GM18502 (cell line): ENCODE results near the gene NTRK2.

Experiments
- ATAC-seq: cut with Tn5 transposase; IDR thresholded peaks from one replicate; pipeline ENCODE4 v1.9.1; 2021; ENCODE audit warnings: mild to moderate bottlenecking; ENCODE audit not compliant: unreplicated experiment, poor library complexity

The NTRK2 gene

DNA sequence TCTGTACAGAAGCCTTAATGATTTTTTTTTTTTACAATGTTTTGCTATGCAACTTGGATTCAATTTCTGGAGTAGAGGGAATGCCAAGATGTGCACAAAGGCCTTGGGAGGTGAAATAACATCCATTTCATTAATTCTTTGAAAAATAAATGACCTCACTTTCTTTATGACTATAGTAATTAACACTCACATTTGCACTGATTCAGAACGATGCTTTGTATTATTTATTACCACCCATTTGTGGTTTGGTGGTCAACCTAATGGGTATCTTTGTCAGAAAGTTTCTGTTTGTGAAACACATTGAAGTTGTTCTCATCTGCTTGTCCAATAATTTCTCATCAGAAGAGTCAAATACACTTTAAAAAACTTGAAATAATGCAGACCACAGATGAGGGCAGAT, 169.3 kb downstream of the NTRK2 start:
- no peak for ATAC-seq

DNA sequence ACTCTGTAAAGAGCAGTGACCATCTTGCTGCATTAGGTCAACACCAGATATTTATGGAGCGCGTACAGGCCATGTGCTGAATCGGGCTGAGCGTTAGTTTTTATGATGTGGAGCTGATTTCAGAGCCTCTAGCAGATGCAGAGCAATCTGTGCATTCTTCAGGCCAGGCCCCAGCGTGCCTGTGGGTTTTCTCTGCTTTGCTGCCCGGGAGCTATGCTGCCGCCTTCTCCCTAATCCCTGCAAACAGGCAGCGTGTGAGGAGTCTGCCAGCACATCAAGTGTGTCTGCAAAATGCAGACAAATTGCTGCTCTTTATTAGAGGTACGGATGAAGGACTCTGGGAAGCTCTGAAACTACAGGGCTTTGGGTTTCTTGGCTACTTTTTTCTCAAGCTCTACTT, 170.0 kb downstream of the NTRK2 start:
- no peak for ATAC-seq

DNA sequence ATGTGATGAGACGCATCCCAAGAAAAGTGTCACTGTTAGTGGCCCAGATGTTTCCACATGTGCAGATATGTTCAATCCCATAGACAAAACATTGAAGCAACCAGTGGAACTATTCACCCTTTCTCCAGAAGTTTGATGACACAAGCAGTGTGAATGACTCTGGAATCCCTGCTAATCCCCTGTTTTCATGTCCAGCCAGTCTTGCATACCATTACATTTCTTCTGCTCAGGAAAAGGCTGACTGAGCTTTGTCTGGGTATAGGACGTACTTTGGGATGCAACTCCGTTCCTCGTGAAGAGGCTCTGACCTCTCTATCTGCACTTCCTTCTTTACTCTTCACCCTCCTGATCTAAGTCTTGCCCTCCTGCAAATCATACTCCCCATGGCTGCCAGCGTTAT, 172.4 kb downstream of the NTRK2 start:
- ATAC-seq, result no peak

DNA sequence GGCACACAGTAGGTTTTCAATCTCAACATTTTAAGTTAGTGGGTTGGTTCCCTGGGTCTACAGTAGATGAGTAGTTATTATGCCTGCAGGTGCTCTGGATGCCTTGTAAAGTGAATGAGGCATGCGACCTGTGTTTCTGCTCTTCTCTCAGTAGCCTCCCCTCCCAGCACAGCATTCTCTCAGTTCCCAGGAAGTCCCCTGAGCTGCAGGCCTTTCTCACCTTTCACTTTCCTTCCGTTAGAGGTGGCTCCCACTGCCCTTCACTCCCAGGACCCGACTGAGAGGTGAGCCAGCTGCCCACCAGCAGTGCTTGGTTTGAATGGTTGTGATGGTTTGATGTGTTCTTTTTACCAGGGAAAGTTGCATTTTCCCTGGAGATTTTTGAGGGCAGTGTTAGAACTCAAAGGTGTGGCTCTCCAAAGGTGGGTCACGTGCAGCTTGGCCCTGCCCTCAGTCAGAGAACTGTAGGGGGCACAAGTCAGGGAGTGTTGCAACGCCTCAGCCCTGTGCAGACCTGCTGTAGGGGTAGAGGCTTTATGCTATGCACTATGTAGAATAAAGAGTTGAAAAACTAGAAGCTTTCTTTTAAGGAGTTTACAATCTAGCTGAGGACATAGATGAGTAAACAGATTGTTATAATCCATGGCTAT, 173.8 kb downstream of the NTRK2 start:
- ATAC-seq, result no peak

DNA sequence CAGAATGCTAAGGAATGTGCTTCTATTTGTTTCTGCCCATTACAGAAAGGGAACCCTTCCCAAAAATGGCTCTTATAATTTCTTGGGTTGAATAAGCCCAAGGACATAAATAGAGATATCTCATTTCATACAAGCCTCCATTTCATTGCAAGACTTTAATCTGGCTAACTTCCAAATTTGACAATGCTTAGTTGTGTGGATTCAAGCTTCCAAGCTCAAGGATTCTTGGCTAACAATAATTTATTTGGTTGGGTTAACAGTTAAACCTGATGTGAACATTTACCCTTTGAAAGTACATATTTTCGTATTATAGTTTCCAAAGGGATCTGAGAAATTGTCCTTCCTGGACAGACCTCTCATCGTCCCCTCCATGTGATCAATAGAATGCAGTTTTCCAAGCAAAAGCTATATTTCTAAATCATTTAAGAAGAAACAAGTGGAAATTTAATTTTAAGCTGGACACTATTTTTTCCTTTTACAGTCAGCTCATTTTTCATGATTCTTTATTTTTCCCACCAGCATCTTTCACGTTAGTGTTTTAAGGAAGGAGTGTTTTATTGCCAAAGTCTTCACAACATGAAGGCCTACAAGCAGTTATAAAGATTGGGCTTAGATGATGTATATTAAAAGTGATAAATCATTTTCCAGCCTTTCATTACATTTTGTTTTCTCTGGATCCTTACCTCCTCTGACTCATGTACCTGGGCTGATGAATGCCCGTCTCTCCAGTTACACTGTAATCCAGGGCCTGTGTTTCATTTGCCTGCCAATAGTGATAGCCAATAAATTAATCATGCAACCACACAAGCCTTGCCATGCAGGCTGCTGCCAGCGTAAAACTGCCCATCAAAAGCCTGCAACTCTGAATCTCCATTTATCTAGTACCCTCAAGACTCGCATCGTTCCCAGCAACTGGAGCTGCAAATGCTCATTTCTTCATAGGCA, 176.7 kb downstream of the NTRK2 start:
- no peak for ATAC-seq

DNA sequence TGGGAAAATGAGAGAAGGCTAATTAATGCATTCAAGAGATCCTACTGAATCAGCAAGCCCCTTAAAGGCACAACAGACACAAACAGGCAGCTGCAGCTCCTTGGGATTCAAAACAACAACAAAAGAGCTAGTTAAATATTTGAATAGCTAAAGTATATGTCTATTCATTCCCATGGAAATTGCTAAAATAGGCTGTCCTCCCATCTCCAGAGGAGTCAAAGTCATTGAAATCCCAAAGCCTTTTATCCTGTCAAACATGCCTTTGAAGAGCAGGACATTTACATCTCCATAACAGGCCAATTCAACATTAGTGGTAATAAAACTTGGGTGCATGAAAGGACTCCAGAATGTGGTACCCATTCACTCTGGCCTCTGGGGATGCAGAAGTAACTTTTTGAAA, 177.4 kb downstream of the NTRK2 start:
- ATAC-seq, result no peak

DNA sequence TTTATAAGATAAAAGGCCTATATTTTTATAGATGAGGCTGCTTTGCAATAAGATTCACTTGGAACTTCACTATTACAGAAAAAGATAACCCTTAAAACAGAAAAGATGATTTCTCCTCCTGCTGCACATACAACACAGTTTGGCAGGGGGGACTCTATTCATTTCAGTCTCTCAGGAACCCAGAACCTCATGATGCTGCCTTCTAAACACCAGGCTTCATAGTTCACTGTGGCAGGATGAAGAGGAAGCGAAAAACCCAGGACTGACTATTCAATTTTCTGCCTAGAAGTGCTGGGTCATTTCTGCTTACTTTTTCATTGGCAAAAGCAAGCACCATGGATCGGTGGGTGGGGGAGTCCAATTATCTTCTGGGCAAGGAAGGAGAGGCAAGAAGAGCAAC, 179.5 kb downstream of the NTRK2 start:
- ATAC-seq, result no peak

DNA sequence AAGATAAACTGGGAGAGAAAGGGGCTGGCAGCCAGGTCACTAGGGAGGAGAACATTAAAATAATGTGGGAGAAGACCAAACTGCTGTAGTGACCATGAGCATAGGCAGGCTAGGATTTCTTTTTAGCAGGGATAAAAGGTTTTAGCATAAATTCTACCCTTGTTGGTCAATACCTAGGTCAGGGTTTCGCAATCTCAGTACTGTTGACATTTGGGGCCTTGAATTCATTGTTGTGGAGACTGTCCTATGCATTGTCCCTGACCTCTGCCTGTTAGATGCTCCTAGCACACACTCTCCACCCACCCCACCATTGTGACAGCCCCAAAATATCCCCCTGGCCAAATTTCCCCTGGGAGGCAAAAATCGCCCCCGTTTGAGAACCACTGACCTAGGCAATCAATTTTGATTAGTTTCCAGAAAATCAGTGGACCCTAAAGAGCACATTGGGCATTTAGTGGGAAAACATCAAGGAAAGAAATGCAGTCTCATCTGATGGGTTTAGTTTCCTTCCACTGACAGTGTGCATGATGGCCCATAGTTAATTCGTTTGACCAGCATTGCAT, 181.4 kb downstream of the NTRK2 start:
- no peak for ATAC-seq

DNA sequence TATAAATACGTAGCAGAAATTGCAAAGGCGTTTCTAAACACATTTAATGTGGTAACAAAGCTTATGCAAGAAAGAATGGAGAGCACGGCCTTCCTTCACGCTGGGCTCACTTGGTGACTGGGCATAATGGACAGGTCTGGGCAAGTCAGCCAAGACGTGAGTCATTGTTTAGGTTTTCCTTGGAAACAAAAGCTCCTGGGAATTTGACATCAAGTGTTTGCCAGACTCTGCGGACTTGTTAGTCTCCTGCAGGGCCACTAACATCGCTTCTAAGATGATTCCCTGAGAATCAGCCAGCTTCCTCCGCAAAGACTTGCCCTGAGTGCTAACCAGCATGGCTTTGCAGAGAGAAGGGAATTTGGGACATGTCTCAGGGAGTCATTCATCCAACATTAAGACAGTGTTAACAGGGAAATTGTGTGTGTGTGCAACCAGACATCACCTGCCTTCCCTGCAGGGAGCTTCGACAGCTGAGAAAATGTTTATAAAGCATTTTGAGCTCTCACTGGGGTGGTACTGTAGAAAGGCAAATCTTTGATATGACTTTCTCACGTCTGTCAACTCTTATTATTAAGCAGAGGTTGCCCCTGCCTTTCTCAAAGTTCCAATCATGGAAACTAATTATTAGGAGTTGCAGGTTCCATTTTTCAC, 182.5 kb downstream of the NTRK2 start:
- no peak for ATAC-seq

DNA sequence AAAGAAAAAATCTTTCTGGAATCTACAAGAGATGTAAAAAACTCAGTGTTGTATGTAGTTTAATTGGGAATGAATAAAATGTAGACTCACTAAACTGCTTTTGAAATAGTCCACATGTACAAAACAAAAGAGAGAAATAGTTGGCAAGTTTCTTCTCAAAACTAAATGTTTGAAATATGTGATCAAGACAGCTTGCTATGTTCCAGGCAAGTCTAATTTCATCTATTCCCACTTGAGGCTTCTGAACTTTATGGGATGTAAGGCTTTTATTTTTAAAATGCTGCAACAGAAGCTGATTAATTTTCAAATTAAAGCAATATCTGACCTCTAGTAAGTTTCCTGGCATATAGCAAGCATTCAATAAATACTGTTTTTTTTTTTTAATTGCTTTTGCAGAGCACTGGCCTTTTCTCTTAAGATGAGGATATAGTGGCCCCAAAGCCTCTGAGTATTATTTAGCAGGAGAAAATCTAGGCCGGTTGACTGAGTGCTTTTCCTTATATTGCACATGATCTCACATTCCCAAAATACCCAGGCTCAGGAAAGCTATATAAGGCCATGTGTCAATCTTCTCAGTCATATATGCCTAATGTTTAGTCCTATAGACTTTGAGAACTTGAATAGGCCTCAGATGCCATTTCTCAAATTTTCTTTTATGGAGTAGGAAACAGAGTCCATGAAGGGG, 183.2 kb downstream of the NTRK2 start:
- ATAC-seq, result no peak

DNA sequence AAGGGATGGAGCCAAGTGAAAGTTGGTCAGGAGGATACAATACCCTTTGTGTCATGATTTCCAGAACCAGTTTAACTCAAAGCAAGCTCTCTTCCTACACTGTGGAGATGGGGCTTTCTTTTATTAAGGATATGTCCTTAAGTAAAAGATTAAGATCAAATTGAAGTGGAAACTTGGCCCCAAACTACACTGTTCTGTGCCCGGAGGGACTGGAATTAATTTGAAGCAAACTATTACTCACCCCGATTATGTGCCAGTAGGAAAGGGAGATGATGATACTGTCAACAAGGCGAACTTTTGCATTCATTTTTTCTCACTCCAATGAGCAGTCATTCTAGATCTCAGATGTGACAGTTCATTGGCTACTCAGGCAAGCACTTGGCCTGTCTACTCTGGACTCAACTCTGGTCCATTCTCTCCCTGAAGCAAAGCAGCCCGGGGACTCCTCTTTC, 186.7 kb downstream of the NTRK2 start:
- no peak for ATAC-seq

DNA sequence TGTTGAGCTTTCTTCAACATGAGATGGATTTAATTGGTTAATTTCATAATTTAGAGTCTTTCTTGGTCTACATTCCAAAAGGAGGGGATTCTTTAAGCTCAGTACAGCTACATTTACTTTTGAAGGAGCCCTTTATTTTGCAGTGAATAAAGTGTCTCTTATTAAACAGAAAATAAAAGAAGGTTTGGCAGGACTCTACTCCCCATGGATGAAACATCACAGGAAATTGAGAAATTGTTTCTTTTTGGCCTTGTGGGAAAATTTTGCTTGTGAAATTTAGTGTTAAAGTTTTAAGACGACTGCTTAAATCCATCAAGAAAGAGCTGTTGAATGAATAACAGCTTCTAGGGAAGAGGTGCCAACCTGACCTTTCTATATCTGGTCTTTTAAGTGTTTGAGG, 187.7 kb downstream of the NTRK2 start:
- no peak for ATAC-seq

DNA sequence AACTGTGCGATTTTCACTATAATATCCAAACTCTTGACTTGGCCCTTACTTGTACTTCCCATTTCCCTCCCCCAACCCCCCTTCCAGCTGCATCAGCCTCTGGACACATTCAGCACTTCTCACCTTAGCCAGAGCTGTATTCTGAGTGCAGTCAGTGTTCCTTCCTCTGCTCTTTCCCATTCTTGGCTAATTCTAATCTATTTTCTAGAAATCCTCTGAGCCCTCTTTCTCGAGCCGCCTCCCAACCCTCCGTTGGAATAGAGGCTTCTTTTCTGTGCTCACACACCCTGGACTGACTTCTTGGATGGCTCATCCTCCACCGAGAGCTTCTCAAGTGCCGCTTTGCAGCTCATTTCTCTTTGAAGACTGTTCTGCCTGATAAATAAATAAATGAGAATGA, 188.8 kb downstream of the NTRK2 start:
- ATAC-seq, result no peak

DNA sequence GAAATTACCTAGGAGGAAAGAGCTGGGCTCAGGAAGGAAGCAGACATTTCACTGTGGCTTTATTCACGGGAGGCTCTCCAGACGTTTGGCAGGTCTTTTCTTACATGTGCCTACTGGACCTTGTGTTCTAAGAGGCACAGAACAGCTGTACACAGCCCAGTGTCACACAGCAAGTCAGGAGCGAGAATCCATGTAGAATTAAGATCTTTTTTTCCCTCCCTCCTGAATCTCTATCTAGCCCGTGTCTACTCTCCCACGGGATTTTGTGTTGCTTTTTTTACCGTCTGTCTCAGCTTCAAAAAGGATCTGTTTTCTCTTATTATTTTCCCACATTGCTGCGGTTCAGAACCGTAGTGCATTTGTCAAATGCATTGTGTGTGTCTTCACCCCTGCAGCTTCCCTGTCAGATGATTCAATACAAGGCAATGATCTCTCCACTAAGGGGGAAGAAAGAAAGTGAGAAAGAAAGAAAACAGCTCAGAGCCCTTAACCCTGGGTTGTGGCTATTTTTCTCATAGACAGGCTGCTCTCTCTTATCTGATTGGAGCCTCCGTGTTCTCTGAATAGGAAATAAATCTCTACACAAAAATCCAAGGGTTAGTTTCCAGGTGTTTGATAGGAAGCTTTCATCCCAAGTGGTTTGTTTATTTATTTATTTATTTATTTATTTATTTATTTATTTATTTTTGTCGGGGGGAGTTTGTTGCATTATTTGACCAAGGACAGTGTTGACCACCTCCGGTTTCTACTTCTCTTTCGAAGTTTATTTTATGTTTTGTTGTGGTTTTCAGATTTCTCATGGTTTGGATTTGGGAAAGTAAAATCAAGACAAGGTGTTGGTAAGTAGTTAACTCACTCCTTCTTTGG, 191.0 kb downstream of the NTRK2 start:
- no peak for ATAC-seq

DNA sequence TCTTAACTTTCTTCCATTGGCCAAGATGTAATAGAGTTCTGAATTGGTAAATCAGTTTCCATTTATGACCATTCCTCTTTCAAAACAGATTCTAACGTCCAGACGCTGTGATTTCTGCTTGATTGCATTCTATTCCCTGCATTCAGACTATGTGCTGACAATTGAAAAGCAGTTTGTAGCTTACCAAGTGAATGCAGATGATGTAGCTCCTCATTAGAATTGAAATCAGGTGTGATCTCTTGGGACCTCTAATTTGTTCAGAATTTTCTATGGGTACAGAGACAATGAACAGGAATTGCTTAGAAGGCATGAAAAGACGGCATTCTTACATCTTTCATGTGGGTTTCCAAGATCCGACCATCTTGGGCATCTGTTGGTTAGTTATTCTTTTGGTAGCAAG, 191.9 kb downstream of the NTRK2 start:
- no peak for ATAC-seq

DNA sequence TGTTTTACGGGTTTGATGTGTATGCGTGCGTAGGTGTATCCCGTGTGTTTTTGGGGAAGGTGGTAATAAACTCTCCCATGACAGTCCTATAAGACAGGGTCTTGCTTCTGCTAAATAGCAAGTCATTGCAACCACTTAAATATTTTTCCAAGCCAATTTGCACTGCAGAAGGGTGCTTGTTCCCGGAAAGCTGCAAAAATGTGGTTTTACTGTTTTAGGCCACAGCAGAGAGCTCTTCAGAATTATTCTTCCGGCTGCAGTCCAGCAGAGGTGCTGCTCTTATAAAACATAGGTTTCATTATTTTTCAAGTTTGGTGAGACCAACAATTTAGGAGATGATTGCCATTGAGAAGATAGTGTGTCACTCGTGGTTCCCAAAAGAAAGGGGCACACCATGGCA, 192.8 kb downstream of the NTRK2 start:
- ATAC-seq, result no peak

DNA sequence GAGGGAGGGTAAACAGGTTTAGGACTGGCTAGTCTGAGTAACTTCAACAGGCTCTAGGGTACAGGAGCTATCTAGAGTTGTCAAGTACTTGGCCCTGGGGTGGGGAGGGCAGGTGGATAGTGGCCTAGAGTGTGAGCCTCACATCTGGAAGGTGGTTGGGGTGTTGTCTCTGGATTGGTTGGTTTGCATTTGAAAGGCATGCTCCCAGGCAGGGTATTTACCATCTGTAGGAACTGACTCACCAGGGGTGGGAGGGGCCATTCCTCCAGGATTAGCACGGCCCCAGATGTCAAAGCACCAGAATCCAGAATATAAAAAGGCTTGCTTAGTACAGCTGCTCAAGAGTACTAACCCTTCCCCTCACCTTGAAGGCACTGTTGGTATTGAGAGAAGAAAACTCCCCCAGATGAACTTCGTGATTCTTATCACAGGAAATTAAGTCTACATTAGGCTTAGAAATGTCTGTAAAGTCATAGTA, 193.3 kb downstream of the NTRK2 start:
- no peak for ATAC-seq

DNA sequence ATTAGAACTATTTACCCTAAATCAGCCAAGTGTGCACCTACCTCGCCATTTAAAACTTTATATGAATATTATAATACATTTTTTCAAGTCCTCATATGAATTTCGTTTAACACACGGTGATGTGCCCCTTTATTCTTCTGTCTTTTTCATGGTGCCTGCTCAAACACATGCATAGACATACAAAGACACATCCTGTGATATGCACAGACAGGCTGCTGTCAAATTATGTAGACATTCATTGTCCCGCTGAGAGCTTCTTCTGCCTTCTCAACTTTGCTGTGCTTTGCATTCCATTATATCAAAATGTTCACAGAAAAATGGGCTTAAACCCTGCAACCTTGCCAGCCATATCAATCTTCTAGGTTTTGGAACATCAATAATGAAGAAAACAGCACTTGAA, 193.8 kb downstream of the NTRK2 start:
- no peak for ATAC-seq
